ENCODE data around the gene DNAJC7.

- TF ChIP-seq POLR2A (IDR thresholded peaks at IDR 0.05; ENCODE audit: low read length) (no peak), GATA1 (IDR thresholded peaks at IDR 0.05; ENCODE audit: low read depth, low read length) (no peak)
Observed at GRCh38 chr17:41962768-41963434, 54.3 kb downstream of the DNAJC7 start.

All from erythroblast (primary cell).